HG02970 (cell line): ENCODE results near the gene PTGER1.
"Not testable (repeated sequence)": the region's sequence is repeated elsewhere in the genome, so short reads cannot be mapped to it uniquely, and the experiment has no call there.

Source experiments
- ATAC-seq: cut with Tn5 transposase; IDR thresholded peaks from one replicate; pipeline ENCODE4 v1.9.1; 2021; ENCODE audit warnings: mild to moderate bottlenecking, moderate library complexity, moderate number of reproducible peaks; ENCODE audit not compliant: unreplicated experiment, low FRiP score

Gene PTGER1

DNA sequence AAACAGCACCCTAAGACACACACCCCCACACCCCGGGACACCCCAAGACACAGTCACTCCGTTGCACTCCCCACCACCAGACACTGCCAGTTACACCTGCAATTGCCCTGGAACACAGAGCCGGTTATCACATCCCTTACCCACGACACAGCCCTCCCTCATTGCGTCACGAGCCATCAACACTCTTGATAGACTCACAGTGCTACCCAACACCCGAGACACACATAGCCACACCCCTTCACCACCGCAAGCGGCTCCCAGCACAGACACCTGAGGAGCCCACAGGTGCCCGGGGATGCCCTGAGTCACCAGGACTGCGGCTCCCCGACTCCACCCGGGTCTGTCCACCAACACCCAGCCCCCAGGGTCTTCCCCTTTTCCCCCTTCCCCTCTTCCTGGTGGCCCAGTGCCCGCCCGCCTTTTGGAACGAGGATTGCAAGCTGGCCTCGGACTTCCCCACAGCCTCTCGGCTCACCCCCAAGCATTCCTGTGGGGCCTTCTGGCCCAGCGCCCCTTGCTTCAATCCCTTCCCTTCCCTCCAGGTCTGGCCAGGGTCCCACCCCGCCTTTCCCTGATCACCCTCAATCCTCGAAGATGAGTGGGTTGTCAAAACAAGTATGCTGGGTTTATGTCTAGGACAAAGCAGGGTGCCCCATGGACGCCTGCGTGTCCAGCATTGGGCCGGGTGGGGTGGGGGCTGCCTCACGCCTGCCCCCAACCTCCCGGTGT is 1.7 kb upstream of the PTGER1 start:
- no peak for ATAC-seq

DNA sequence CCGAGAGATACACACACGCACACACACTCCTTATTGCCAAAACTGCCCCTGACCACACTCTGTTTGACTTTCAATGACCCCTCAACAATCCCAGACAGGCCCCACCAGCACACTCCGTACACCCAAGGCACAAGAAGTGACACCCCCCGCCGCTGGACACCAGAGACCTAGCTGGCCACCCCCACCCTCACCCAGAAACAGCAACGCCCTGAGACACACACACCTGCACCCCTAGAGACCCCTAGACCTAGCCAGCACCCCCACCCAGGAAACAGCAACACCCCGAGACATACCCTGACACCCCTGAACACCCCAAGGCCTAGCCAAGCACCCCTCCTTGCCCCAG is 1.1 kb upstream of the PTGER1 start:
- ATAC-seq = no peak

DNA sequence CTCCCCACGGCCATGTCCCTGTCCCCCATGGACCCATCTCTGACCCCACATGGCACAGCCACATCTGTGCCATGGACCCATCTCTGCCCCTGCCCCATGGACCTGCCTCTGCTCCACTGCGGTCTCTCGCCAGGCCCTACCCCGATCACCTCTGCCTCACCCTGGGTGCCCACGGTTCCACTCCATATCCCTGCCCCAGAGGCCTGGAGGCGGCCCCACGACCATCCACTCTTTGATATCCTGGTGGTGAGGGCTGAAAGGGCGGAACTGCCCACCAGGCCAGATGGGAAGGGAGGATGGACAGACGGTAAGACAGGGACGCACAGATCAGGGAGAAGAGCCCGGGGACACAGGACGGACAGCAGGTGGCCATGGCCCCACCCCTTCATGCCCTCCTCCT is 327 bp downstream of the PTGER1 start:
- ATAC-seq = no peak

DNA sequence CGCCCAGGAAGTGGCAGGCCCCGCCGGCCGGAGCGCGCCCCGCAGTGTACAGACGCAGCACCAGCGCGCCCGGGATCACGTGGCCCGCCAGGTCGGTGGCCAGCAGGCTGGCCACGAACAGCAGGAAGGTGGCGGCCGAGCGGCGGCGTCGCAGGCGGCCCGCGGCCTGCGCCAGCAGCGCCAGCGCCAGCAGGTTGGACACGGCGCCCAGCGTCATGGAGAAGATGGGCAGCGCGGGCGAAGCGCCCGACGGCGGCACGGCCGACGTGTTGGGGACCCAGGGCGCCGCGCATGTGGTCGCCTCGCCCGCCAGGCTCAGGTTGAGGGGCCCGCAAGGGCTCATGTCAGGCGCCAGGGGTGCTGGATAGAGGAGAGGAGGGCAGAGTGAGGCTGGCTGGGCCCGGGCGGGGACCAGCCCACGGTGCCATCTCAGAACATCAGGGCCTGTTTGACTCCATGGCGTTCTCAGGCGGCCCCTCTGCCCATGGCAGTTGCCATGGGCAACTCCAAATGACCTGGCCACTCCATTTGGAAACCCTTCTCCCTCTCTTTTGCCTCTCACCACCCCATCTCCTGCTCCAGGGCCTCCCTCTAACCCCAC is 1.1 kb downstream of the PTGER1 start:
- no peak for ATAC-seq

- ATAC-seq = no peak
Observed at GRCh38 chr19:14473073-14473977, 1.8 kb downstream of the PTGER1 start.

GRCh38 chr19:14472202-14472938 is 2.8 kb downstream of the PTGER1 start:
- no peak for ATAC-seq

- ATAC-seq = no peak
Observed at GRCh38 chr19:14471436-14472187, 3.5 kb downstream of the PTGER1 start.

- no peak for ATAC-seq
Observed at GRCh38 chr19:14470031-14470876, 4.9 kb downstream of the PTGER1 start.

DNA sequence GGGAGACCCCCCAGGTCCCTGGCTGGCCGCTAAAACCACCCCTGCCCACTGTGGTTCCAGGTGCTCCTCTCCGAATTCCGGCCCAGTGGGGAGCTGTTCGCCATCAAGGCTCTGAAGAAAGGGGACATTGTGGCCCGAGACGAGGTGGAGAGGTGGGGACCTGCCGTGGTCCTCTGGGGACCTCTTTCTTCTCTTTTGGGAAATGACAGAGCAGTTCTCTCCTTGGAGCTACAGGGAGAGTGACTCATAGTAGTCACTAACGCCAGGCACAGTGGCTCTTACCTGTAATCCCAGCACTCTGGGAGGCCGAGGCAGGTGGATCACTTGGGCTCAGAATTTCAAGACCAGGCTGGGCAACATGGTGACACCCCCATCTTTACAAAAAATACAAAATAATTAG is 7.3 kb downstream of the PTGER1 start:
- no peak for ATAC-seq

GRCh38 chr19:14467391-14467790 is 7.8 kb downstream of the PTGER1 start:
- ATAC-seq = no peak

GRCh38 chr19:14463747-14464146 is 11.4 kb downstream of the PTGER1 start:
- no peak for ATAC-seq

- ATAC-seq = not testable (repeated sequence)
Observed at GRCh38 chr19:14462401-14462800, 12.8 kb downstream of the PTGER1 start.

- ATAC-seq = no peak
Observed at GRCh38 chr19:14460935-14461334, 14.2 kb downstream of the PTGER1 start.

DNA sequence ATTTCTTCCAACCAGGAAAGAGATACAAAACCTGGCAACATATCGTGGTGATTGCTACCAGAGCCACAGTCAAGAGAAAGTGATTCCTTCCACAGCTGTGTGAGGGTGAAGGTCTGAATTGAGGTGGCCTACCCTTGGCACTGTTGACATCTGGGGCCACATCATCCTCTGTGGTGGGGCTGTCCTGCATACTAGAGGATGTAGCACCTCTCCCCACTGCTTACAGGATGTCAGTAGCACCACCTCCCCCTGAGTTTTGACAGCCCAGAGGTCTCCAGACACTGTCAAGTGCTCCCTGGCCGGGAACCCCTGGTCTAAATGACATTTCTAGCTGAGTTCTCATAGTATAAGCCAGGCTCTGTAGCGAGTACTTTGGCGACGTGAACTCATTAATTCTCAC is 15.5 kb downstream of the PTGER1 start:
- no peak for ATAC-seq

DNA sequence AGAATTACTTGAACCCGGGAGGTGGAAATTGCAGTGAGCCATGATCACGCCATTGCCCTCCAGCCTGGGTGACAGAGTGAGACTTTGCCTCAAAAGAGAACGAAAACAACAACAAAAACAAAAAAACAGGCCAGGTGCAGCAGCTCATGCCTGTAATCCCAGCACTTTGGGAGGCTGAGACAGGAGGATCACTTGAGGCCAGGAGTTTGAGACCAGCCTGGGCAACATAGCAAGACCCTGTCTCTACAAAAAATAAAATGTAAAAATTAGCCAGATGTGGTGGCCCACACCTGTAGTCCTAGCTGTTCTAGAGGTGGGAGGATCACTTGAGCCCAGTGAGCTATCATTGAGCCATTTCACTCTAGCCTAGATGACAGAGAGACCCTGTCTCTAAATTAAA is 22.9 kb downstream of the PTGER1 start:
- not testable (repeated sequence) for ATAC-seq

- ATAC-seq = no peak
Observed at GRCh38 chr19:14450876-14451275, 24.3 kb downstream of the PTGER1 start.

DNA sequence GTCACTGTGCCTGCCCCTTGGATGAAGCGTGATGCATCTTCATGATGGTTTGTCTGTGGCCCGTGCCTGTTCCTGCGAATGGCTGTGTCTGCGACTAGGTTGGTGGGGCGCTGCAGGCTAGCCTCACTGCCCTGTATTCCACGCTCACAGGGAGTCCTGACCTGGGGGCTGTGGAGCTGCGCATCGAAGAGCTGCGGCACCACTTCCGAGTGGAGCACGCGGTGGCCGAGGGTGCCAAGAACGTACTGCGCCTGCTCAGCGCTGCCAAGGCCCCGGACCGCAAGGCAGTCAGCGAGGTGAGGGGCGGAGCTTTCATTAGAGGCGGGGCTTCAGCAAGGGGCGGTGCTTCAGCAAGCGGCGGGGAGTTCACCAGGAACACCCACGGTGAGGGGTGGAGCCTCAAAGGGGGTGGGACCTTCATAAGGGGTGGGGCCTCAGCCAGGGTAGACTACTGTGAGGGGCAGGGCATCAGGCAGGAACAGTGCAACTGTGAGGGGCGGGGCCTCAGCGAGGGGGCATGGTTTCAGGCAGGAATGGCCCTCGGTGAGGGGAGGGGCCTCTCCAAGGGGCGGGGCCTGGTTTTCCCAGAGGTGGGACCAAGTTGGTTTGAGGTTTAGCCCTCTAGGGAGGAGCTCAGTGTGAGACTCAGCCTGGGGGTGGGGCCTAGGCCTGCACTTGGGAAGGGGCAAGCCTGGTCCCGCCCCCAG is 24.8 kb downstream of the PTGER1 start:
- no peak for ATAC-seq

DNA sequence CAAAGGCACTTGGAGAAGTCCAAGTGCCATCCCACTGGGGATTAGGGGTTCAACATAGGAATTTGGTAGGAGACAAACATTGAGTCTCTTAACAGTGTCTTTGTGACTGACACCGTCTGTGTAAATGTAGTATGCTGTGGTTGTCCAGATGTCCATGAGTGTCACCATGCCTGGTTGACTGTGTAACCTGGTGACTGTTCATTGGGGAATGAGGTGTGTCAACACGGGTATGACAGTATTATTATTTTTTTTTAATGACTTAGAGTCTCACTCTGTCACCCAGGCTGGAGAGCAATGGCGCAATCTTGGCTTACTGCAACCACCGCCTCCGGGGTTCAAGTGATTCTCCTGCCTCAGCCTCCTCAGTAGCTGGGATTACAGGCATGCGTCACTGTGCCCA is 25.8 kb downstream of the PTGER1 start:
- ATAC-seq = no peak
